Bone marrow (tissue), 2 donors: Measurements from ENCODE around the gene TRIM54.
"Not testable (repeated sequence)": the region's sequence is repeated elsewhere in the genome, so short reads cannot be mapped to it uniquely, and the experiment has no call there.

Experiments used
- DNase-seq, 2 donors: peaks; one replicate each; lab custom pipeline; 2025; lab: John Stamatoyannopoulos, UW

Gene TRIM54

GRCh38 chr2:27313882-27314645 is 31.8 kb downstream of the TRIM54 start:
- DNase-seq, result no peak

GRCh38 chr2:27314709-27315108 is 32.5 kb downstream of the TRIM54 start:
- no peak for DNase-seq

GRCh38 chr2:27315122-27315521 is 32.9 kb downstream of the TRIM54 start:
- no peak for DNase-seq

GRCh38 chr2:27316655-27317412 is 34.6 kb downstream of the TRIM54 start:
- DNase-seq, result no peak

- DNase-seq, result not testable (repeated sequence)
Measured at GRCh38 chr2:27319839-27320238, 37.6 kb downstream of the TRIM54 start.

- DNase-seq, result no peak
Measured at GRCh38 chr2:27320958-27321543, 38.8 kb downstream of the TRIM54 start.

- DNase-seq, result no peak
Measured at GRCh38 chr2:27322301-27322765, 40.1 kb downstream of the TRIM54 start.

- peak; percentile 62 to 71 for DNase-seq
Measured at GRCh38 chr2:27322766-27323595, 40.8 kb downstream of the TRIM54 start, which contains the start of gene MPV17. Gene MPV17, minus strand, starts transcription at chr2:27323097. Its CDS starts 580 bp downstream, at chr2:27322517.

- no peak for DNase-seq
Measured at GRCh38 chr2:27323596-27324285, 41.5 kb downstream of the TRIM54 start.

- DNase-seq, result no peak
Measured at GRCh38 chr2:27324720-27325119, 42.5 kb downstream of the TRIM54 start.

GRCh38 chr2:27335311-27335710 is 53.1 kb downstream of the TRIM54 start:
- no peak for DNase-seq

- DNase-seq, result no peak
Measured at GRCh38 chr2:27336173-27336572, 53.9 kb downstream of the TRIM54 start.

GRCh38 chr2:27347641-27348040 is 65.4 kb downstream of the TRIM54 start:
- DNase-seq, result no peak

GRCh38 chr2:27350106-27350693 is 68.0 kb downstream of the TRIM54 start:
- DNase-seq, result no peak

GRCh38 chr2:27351802-27352598 is 69.8 kb downstream of the TRIM54 start:
- no peak for DNase-seq

GRCh38 chr2:27353386-27353761 is 71.1 kb downstream of the TRIM54 start:
- not testable (repeated sequence) for DNase-seq

- no peak for DNase-seq
Measured at GRCh38 chr2:27353762-27354596, 71.8 kb downstream of the TRIM54 start.

GRCh38 chr2:27354597-27354927 is 72.3 kb downstream of the TRIM54 start:
- no peak for DNase-seq

- peak; percentile 56 to 89 for DNase-seq
Measured at GRCh38 chr2:27356056-27356381, 73.8 kb downstream of the TRIM54 start.
